Measurements from ENCODE around the gene SLC39A5. TPM values are rescaled to one million over a fixed set of nuclear protein-coding genes. Genes with fewer than 3 reads are reported as not detected.
A peak's percentile ranks its signal among the peaks of the same experiment; 100 is the strongest.

The SLC39A5 gene
- total RNA-seq, 1 donor from 2014 or later: not detected

DNA sequence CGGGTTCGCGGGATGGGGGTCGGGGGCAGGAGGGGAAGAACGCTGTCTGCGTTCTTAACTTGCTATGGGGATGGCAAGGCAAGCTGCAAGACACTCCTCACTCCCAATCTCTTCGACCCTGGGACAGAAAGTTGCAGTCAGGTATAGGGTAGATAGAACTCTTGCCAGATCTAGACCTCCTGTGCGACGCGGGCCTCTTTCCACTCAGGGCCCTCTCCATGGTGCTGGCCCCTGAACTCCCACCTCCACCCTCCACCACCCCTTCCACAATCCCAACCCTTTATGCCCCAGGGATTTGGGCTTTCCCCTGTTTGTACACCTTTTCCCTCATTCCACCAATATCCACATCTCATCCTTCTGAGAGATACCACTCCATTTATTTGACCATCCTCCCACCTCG is 4.9 kb upstream of the SLC39A5 start:
- peaks cover 41% of the 10 kb centered on the region for H3K4me1 ChIP-seq
- no peaks in the 10 kb centered on the region for H3K27me3 ChIP-seq
- H3K36me3 ChIP-seq: peaks cover 0 to 11% of the 10 kb centered on the region in 2 donors
- TF ChIP-seq POLR2AphosphoS5 (IDR thresholded peaks at IDR 0.05; ENCODE audit: insufficient read depth in 1 of 2, low read depth in 1 of 2) (no peak), CTCF (IDR thresholded peaks at IDR 0.05) (no peak), POLR2A (IDR thresholded peaks at IDR 0.05) (no peak)
- H3K27ac ChIP-seq: peak overlapping the region; percentile 87
- intact Hi-C loops (cut with DNase I): loop anchor here (2.0 to 10.0 kb wide), 2 partner anchors 32 to 100 kb away; partner anchors contain the start of gene ESYT1
- H3K9me3 ChIP-seq: no peaks in the 10 kb centered on the region
- DNase-seq (ENCODE audit: extremely low spot score in 2 of 2): no peak
- H3K4me3 ChIP-seq: peak overlapping the region; percentile 59 to 69

DNA sequence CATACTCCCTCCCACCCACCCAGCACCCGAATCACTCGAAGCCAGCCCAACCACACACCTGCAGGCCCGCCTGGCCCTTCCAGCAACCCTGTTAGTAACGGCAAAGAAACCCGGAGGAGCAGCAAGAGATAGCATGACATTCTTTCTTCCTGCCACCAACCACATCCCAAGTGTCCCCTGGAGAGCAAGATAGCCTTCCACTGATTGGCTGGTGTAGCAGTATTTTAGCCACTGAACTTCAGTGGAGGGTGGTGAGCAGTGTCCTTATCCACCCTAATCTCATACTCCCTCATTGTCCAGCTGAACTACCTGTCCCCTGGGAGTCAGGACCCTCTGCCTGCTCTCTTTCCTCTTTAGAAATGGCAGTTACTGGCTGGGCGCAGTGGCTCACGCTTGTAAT is 769 bp upstream of the SLC39A5 start:
- peaks cover 0 to 11% of the 10 kb centered on the region in 2 donors for H3K36me3 ChIP-seq
- peaks cover 12% of the 10 kb centered on the region for H3K4me1 ChIP-seq
- TF ChIP-seq CTCF (IDR thresholded peaks at IDR 0.05) (no peak), POLR2A (IDR thresholded peaks at IDR 0.05) (no peak), POLR2AphosphoS5 (IDR thresholded peaks at IDR 0.05; ENCODE audit: insufficient read depth in 1 of 2, low read depth in 1 of 2) (no peak)
- no peak for DNase-seq (ENCODE audit: extremely low spot score in 2 of 2)
- no peak overlapping the region for H3K27ac ChIP-seq
- H3K9me3 ChIP-seq: no peaks in the 10 kb centered on the region
- H3K4me3 ChIP-seq: no peak overlapping the region
- H3K27me3 ChIP-seq: no peaks in the 10 kb centered on the region
- intact Hi-C loops (cut with DNase I): loop anchor here (10.0 kb wide), 1 partner anchor 104 kb away; the partner anchor contains the start of gene ESYT1

- Histone ChIP-seq H3K4me3 (no peak overlapping the region), H3K4me1 (no peaks in the 10 kb centered on the region), H3K27ac (no peak overlapping the region), H3K36me3 (peaks cover 0 to 11% of the 10 kb centered on the region in 2 donors), H3K9me3 (no peaks in the 10 kb centered on the region), H3K27me3 (no peaks in the 10 kb centered on the region)
- TF ChIP-seq POLR2A (IDR thresholded peaks at IDR 0.05) (no peak), POLR2AphosphoS5 (IDR thresholded peaks at IDR 0.05; ENCODE audit: insufficient read depth in 1 of 2, low read depth in 1 of 2) (no peak), CTCF (IDR thresholded peaks at IDR 0.05) (no peak)
- DNase-seq (ENCODE audit: extremely low spot score in 2 of 2): no peak
- intact Hi-C loops (cut with DNase I): no loop called here
These were observed 757 bp downstream of the SLC39A5 start for GRCh38 chr12:56230432-56231183.

GRCh38 chr12:56231184-56231582 is 1.3 kb downstream of the SLC39A5 start:
- intact Hi-C loops (cut with DNase I): no loop called here
- Histone ChIP-seq H3K27ac (no peak overlapping the region), H3K9me3 (no peaks in the 10 kb centered on the region), H3K4me1 (no peaks in the 10 kb centered on the region), H3K36me3 (peaks cover 0 to 11% of the 10 kb centered on the region in 2 donors), H3K27me3 (no peaks in the 10 kb centered on the region), H3K4me3 (no peak overlapping the region)
- DNase-seq (ENCODE audit: extremely low spot score in 2 of 2): peak in 1 of 2 donors; percentile 70
- no peak for TF ChIP-seq POLR2A (IDR thresholded peaks at IDR 0.05)
- no peak for TF ChIP-seq CTCF (IDR thresholded peaks at IDR 0.05)
- no peak for TF ChIP-seq POLR2AphosphoS5 (IDR thresholded peaks at IDR 0.05; ENCODE audit: insufficient read depth in 1 of 2, low read depth in 1 of 2)
